Neural cell (in vitro differentiated cells): ENCODE measurements around the gene DCC. TPM values are rescaled to one million over a fixed set of nuclear protein-coding genes. Genes with fewer than 3 reads are reported as not detected.

Experiments
- H2AFZ ChIP-seq: fragments of 200-600, 300-800 bp; sonication (generic), shearing (Covaris generic); 2 replicates; pipeline ENCODE4 v1.6.0; 2014; ENCODE audit warnings: low read depth, mild to moderate bottlenecking, antibody characterized with exemption, low read length, moderate library complexity
- H3F3A ChIP-seq: fragments of 200-600 bp; shearing (Covaris generic); 2 replicates; pipeline ENCODE4 v1.6.1; 2016; ENCODE audit warnings: mild to moderate bottlenecking, moderate library complexity, mixed read lengths, antibody characterized with exemption, low read length; ENCODE audit not compliant: insufficient read depth, poor library complexity, severe bottlenecking
- H3K27ac ChIP-seq: fragments of 200-600, 300-800 bp; sonication (generic), shearing (Covaris generic); 2 replicates; pipeline ENCODE4 v1.5.1; 2014; ENCODE audit warnings: mild to moderate bottlenecking, low read length, moderate library complexity
- H3K27me3 ChIP-seq: fragments of 300-800, 200-600 bp; sonication (generic), shearing (Covaris generic); 2 replicates; pipeline ENCODE4 v1.6.0; 2014; ENCODE audit warnings: mild to moderate bottlenecking, low read depth, low read length, moderate library complexity; ENCODE audit not compliant: insufficient read depth
- H3K36me3 ChIP-seq: fragments of 300-800, 200-600 bp; sonication (generic), shearing (Covaris generic); 2 replicates; pipeline ENCODE4 v1.5.1; 2014; ENCODE audit warnings: mild to moderate bottlenecking, antibody characterized with exemption, low read length, moderate library complexity; ENCODE audit not compliant: insufficient read depth
- H3K4me2 ChIP-seq: fragments of 300-800, 200-600 bp; sonication (generic), shearing (Covaris generic); 2 replicates; pipeline ENCODE4 v1.6.0; 2014; ENCODE audit warnings: mild to moderate bottlenecking, low read length
- H3K4me3 ChIP-seq: fragments of 300-800, 200-600 bp; sonication (generic), shearing (Covaris generic); 2 replicates; pipeline ENCODE4 v1.5.1; 2014; ENCODE audit warnings: mild to moderate bottlenecking, low read length, moderate library complexity
- H3K79me2 ChIP-seq: fragments of 200-600 bp; shearing (Covaris generic); replicated peaks from 2 replicates; pipeline ENCODE4 v1.6.0; 2014; ENCODE audit warnings: mild to moderate bottlenecking, low read length, moderate library complexity; ENCODE audit not compliant: insufficient read depth
- H3K9ac ChIP-seq: fragments of 300-800, 200-600 bp; sonication (generic), shearing (Covaris generic); 2 replicates; pipeline ENCODE4 v1.6.1; 2016; ENCODE audit warnings: mild to moderate bottlenecking, low read length, mixed read lengths
- H3K9me2 ChIP-seq: fragments of 200-600 bp; shearing (Covaris generic); 2 replicates; pipeline ENCODE4 v1.6.1; 2016; ENCODE audit warnings: mild to moderate bottlenecking, low read length, mixed read lengths; ENCODE audit not compliant: insufficient read depth
- H3K9me3 ChIP-seq: fragments of 200-600, 300-800 bp; sonication (generic), shearing (Covaris generic); 2 replicates; pipeline ENCODE4 v1.6.1; 2016; ENCODE audit warnings: mild to moderate bottlenecking, mixed run types, low read length, moderate library complexity, mixed read lengths
- H4K20me1 ChIP-seq: fragments of 200-600 bp; shearing (Covaris generic); 2 replicates; pipeline ENCODE4 v1.6.1; 2016; ENCODE audit warnings: mild to moderate bottlenecking, mixed run types; ENCODE audit not compliant: insufficient read depth
- EP300 ChIP-seq: fragments of 450-650 bp; conservative IDR thresholded peaks from 2 replicates; pipeline ENCODE4 v1.6.1; 2014; ENCODE audit warnings: antibody characterized with exemption, mild to moderate bottlenecking, moderate library complexity; ENCODE audit not compliant: poor library complexity, severe bottlenecking
- EZH2 ChIP-seq: fragments of 200-600, 300-800 bp; shearing (Covaris generic), sonication (generic); IDR thresholded peaks from 2 replicates; pipeline ENCODE4 v1.6.1; 2014; ENCODE audit warnings: antibody characterized with exemption, low read length, borderline replicate concordance, mild to moderate bottlenecking; ENCODE audit not compliant: insufficient read depth, poor library complexity, severe bottlenecking
- MXI1 ChIP-seq: fragments of 450-650 bp; conservative IDR thresholded peaks from 2 replicates; pipeline ENCODE4 v1.6.1; 2014; ENCODE audit warnings: antibody characterized with exemption, mild to moderate bottlenecking; ENCODE audit not compliant: poor library complexity, severe bottlenecking
- POLR2AphosphoS5 ChIP-seq: IDR thresholded peaks from 2 replicates; pipeline ENCODE4 v1.6.1; 2012
- RAD21 ChIP-seq: fragments of 450-650 bp; conservative IDR thresholded peaks from 2 replicates; pipeline ENCODE4 v1.6.1; 2014; ENCODE audit warnings: antibody characterized with exemption, mild to moderate bottlenecking, moderate library complexity
- SMC3 ChIP-seq: fragments of 450-650 bp; conservative IDR thresholded peaks from 2 replicates; pipeline ENCODE4 v1.6.1; 2014; ENCODE audit warnings: antibody characterized with exemption, mild to moderate bottlenecking, moderate library complexity; ENCODE audit not compliant: poor library complexity
- TAF1 ChIP-seq: IDR thresholded peaks from 2 replicates; pipeline ENCODE4 v1.6.1; 2012; ENCODE audit warnings: low read depth
- polyA plus RNA-seq: library from polyadenylated mRNA; depleted of rRNA; stranded (reverse); fragments of >200 nt; gene quantifications from 2 replicates; pipeline ENCODE4 v1.2.3, GENCODE V29; 2014
- TF ChIP-seq, protein P1 (sequence below): fragments of 450-650 bp; IDR thresholded peaks from 2 replicates; pipeline ENCODE4 v1.5.1; 2014; ENCODE audit warnings: antibody characterized with exemption, mild to moderate bottlenecking, moderate library complexity; ENCODE audit not compliant: poor library complexity, severe bottlenecking
- TF ChIP-seq, protein P2 (sequence below): IDR thresholded peaks from 2 replicates; pipeline ENCODE4 v1.6.1; 2012; ENCODE audit warnings: borderline replicate concordance

DCC gene
- polyA plus RNA-seq, 1 donor from 2014 or later: 40.7 TPM

DNA sequence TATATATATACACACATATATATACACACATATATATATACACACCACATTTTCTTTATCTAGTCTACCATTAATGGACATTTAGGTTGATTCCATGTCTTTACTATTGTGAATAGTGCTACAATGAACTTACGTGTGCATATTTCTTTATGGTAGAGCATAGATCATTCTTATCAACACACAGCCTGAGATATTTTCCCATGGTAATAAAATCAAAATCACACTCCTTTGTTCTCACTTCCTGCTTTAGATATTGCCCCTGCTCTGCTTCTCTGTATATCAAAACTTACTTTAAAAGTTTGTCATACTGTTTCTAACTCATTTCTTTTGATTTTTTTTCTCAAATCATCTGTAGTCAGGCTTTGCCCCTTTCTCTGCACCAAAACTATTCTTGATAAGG is 119.9 kb downstream of the DCC start:
- Histone ChIP-seq H3K9me2 (no peaks in the 10 kb centered on the region), H2AFZ (no peak overlapping the region), H3K36me3 (no peaks in the 10 kb centered on the region), H3K9me3 (no peaks in the 10 kb centered on the region), H3K79me2 (peaks cover 22% of the 10 kb centered on the region), H3F3A (peaks cover 5% of the 10 kb centered on the region), H3K4me2 (no peak overlapping the region), H3K9ac (no peak overlapping the region), H3K27me3 (no peaks in the 10 kb centered on the region), H4K20me1 (no peaks in the 10 kb centered on the region), H3K4me3 (no peak overlapping the region), H3K27ac (no peak overlapping the region)
- TF ChIP-seq EZH2 (no peak), TAF1 (no peak), SMC3 (no peak), EP300 (no peak), MXI1 (no peak), RAD21 (no peak), POLR2AphosphoS5 (no peak)
- TF ChIP-seq, protein P1, sequence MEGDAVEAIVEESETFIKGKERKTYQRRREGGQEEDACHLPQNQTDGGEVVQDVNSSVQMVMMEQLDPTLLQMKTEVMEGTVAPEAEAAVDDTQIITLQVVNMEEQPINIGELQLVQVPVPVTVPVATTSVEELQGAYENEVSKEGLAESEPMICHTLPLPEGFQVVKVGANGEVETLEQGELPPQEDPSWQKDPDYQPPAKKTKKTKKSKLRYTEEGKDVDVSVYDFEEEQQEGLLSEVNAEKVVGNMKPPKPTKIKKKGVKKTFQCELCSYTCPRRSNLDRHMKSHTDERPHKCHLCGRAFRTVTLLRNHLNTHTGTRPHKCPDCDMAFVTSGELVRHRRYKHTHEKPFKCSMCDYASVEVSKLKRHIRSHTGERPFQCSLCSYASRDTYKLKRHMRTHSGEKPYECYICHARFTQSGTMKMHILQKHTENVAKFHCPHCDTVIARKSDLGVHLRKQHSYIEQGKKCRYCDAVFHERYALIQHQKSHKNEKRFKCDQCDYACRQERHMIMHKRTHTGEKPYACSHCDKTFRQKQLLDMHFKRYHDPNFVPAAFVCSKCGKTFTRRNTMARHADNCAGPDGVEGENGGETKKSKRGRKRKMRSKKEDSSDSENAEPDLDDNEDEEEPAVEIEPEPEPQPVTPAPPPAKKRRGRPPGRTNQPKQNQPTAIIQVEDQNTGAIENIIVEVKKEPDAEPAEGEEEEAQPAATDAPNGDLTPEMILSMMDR: no peak
- TF ChIP-seq, protein P2, sequence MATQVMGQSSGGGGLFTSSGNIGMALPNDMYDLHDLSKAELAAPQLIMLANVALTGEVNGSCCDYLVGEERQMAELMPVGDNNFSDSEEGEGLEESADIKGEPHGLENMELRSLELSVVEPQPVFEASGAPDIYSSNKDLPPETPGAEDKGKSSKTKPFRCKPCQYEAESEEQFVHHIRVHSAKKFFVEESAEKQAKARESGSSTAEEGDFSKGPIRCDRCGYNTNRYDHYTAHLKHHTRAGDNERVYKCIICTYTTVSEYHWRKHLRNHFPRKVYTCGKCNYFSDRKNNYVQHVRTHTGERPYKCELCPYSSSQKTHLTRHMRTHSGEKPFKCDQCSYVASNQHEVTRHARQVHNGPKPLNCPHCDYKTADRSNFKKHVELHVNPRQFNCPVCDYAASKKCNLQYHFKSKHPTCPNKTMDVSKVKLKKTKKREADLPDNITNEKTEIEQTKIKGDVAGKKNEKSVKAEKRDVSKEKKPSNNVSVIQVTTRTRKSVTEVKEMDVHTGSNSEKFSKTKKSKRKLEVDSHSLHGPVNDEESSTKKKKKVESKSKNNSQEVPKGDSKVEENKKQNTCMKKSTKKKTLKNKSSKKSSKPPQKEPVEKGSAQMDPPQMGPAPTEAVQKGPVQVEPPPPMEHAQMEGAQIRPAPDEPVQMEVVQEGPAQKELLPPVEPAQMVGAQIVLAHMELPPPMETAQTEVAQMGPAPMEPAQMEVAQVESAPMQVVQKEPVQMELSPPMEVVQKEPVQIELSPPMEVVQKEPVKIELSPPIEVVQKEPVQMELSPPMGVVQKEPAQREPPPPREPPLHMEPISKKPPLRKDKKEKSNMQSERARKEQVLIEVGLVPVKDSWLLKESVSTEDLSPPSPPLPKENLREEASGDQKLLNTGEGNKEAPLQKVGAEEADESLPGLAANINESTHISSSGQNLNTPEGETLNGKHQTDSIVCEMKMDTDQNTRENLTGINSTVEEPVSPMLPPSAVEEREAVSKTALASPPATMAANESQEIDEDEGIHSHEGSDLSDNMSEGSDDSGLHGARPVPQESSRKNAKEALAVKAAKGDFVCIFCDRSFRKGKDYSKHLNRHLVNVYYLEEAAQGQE: no peak

DNA sequence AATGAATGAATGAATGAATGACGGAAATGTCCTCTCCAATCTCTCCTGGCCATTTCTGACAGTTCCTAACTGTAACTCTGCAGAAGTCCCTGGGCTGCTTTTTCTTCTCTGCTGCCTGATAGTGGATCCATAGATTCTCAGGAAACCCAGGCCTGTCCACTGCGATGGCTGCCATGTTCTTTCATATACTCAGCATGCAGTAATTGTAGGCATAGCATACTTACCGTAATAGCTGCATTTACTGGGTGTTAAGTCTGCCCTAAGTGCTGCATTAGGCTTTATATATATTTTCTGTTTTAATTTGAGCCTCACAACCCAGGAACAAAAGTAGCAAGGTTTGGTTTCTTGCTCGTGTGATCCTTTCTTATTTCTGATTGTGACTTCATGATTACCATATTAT is 122.9 kb downstream of the DCC start:
- H3F3A ChIP-seq: no peaks in the 10 kb centered on the region

More for the DNA sequence above, 122.9 kb downstream of the DCC start:
- Histone ChIP-seq H3K27me3 (no peaks in the 10 kb centered on the region), H3K79me2 (peaks cover 14% of the 10 kb centered on the region), H3K9me2 (no peaks in the 10 kb centered on the region), H3K36me3 (no peaks in the 10 kb centered on the region), H2AFZ (no peak overlapping the region), H3K9me3 (no peaks in the 10 kb centered on the region), H4K20me1 (no peaks in the 10 kb centered on the region), H3K4me3 (no peak overlapping the region), H3K27ac (peak overlapping the region; percentile 68), H3K4me2 (no peak overlapping the region), H3K9ac (no peak overlapping the region)
- TF ChIP-seq EP300 (peak; percentile 41), POLR2AphosphoS5 (peak; percentile 85), SMC3 (no peak), MXI1 (no peak), EZH2 (no peak)
- TF ChIP-seq, protein P2: peak; percentile 61
